GM12875 (cell line): ENCODE data around the gene KLHDC9.

ENCODE experiments used
- H3K4me3 ChIP-seq: one replicate; pipeline ENCODE4 v1.5.1; 2011; ENCODE audit warnings: low read depth, low read length, control low read depth
- CTCF ChIP-seq: IDR thresholded peaks from 2 replicates; pipeline ENCODE4 v1.5.1; 2011; ENCODE audit warnings: low read depth, mild to moderate bottlenecking, control low read depth, inconsistent platforms, low read length, moderate library complexity, borderline replicate concordance; ENCODE audit not compliant: insufficient read depth

Gene KLHDC9

GRCh38 chr1:161089938-161090337 lies 8.2 kb upstream of the KLHDC9 start:
- H3K4me3 ChIP-seq = no peak overlapping the region
- TF ChIP-seq CTCF = no peak

DNA sequence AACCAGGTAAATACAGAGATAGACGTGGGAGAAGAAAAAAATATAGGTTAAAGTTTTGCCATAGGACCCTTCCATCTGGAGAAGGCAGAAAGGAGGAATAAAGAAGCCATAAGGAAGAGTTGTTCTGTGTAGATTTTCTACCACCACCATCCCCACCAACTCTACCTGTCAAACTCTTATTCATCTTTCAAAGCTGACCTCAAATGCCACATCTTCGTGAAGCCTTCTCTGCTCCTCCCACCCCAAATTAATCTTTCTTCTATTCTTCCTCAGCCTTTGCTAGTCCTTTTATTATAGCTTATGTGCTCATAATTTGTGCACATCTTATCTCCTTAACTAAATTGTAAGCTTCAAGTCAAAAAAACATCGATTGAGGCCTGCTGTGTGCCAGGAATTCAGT lies 7.5 kb upstream of the KLHDC9 start:
- no peak overlapping the region for H3K4me3 ChIP-seq
- no peak for TF ChIP-seq CTCF

GRCh38 chr1:161091093-161091492 lies 7.1 kb upstream of the KLHDC9 start:
- no peak overlapping the region for H3K4me3 ChIP-seq
- no peak for TF ChIP-seq CTCF

- TF ChIP-seq CTCF = no peak
- H3K4me3 ChIP-seq = no peak overlapping the region
These were observed 6.2 kb upstream of the KLHDC9 start for GRCh38 chr1:161091796-161092507.

DNA sequence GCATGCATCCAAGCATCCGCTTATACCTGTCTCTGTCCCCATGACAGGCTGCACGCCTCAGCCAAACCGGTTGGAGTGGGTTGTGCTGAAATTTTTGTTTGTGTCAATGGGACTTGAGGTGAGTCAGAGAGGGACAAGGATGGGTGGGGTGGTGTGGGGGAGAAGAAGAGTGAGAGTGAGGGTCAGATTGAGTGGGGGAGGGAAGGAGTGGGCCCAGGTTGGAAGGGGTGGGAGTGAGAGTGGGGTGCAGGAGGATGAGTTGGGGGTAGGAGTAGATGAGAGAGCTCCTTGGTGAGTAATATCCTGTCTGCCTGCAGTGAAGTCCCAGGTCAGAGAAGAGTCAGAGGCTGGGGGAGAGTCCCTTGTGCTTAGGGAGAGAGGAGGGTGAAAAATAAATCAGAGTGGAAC lies 5.5 kb upstream of the KLHDC9 start:
- no peak for TF ChIP-seq CTCF
- H3K4me3 ChIP-seq = no peak overlapping the region

DNA sequence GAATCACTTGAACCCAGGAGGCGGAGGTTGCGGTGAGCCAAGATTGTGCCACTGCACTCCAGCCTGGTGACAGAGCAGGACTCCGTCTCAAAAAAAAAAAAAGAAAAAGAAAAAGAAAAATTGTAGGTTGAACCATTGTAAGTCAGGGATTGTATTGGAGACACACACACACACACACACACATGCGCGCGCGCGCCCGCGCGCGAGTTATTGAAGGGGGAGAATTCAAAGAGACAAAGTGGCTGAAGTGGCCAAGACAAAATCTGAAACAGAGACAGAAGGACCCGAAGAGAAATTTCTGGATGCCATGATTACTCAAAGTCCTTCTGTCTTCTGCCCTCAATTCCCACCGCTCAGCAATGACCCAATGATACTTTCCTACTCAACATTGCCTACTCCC lies 3.7 kb upstream of the KLHDC9 start:
- H3K4me3 ChIP-seq = no peak overlapping the region
- TF ChIP-seq CTCF = no peak

- no peak for TF ChIP-seq CTCF
- H3K4me3 ChIP-seq = no peak overlapping the region
These were observed 2.9 kb upstream of the KLHDC9 start for GRCh38 chr1:161095230-161095629.
